Measurements from ENCODE around the gene TCEAL2. TPM values are rescaled to one million over a fixed set of nuclear protein-coding genes. Genes with fewer than 3 reads are reported as not detected.
"Not testable (repeated sequence)": the region's sequence is repeated elsewhere in the genome, so short reads cannot be mapped to it uniquely, and the experiment has no call there.

Gene TCEAL2
- 0.21 TPM for polyA plus RNA-seq (ENCODE audit: insufficient read length)

DNA sequence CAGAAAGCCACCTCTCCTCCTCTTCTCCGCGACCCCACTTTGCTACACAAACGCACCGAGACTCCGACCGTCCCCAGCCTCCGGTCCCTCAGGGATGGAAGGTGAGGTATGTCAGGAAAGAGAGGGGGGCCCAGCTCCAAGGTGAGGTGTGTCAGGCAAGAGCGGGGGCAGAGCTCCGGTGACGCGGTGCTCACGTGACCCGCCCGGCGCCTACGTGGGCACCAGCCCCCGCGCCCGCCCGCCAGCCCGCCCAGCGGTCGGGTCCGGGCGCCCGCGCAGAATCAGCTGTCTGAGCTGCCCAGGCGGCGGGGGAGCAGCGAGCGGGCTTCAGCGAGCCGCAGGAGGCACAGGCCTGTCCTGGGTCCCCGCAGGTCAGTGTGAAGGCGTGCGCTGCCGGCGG, at the start of gene TCEAL2:
TSS of gene TCEAL2 (plus strand) at position 244 of the 400 bp plus-strand sequence. CDS start 1,152 bp downstream, outside the sequence.
- DNase-seq, result not testable (repeated sequence)

GRCh38 chrX:102077426-102077825, 48.1 kb upstream of the TCEAL2 start:
- no peak for DNase-seq

DNA sequence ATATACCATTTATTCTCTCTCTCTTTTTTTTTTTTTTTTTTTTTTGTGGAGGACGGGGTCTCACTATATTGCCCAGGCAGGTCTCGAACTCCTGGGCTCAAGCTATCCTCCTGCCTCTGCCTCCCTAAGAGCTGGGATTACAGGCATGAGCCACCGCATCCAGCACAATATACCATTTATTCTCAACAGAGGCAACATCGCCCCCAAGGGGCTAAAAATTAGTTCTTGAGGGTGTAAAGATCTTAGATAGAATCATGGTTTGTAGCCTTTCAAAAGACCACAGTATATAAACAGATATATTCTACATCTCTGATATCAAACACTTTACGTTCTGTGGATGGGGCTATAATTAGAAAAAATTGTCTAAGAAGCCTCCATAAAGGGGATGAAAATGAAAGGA, 39.8 kb upstream of the TCEAL2 start:
- DNase-seq, result no peak

GRCh38 chrX:102113367-102113766, 12.1 kb upstream of the TCEAL2 start:
- DNase-seq, result no peak

- DNase-seq, result no peak
These were observed 9.7 kb upstream of the TCEAL2 start for GRCh38 chrX:102115748-102116147.

GRCh38 chrX:102125014-102125413, 465 bp upstream of the TCEAL2 start:
- not testable (repeated sequence) for DNase-seq

GRCh38 chrX:102126080-102126818, 770 bp downstream of the TCEAL2 start:
- not testable (repeated sequence) for DNase-seq

DNA sequence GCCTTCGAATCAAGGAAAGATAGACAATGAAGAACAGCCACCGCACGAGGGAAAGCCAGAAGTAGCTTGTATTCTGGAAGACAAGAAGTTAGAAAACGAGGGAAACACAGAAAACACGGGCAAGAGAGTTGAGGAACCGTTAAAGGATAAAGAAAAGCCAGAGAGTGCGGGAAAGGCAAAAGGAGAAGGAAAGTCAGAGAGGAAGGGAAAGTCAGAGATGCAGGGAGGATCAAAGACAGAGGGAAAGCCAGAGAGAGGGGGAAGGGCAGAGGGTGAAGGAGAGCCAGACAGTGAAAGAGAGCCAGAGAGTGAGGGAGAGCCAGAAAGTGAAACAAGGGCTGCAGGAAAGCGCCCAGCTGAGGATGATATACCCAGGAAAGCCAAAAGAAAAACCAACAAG, 1.4 kb downstream of the TCEAL2 start:
- no peak for DNase-seq

GRCh38 chrX:102129473-102129872, 4.0 kb downstream of the TCEAL2 start:
- DNase-seq, result no peak

DNA sequence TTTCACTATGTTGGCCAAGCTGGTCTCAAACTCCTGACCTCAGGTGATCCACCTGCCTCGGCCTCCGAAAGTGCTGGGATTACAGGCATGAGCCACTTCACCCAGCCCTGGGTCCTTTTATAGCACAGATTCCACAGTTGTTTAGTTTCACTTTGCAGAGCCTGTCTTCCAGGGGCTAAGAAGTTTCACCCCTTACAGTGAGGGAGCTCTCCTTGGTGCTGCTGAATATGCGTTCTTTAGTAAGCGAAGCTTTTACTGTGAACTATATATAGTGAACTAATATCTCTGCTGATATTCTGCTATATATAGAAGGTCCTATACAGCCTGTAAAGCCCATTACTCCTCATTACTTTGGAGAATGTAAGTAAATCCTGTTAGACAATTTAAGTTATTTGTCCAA, 12.6 kb downstream of the TCEAL2 start:
- no peak for DNase-seq

GRCh38 chrX:102140876-102141275, 15.4 kb downstream of the TCEAL2 start:
- DNase-seq, result not testable (repeated sequence)

- DNase-seq, result not testable (repeated sequence)
These were observed 16.2 kb downstream of the TCEAL2 start for GRCh38 chrX:102141631-102142030.

DNA sequence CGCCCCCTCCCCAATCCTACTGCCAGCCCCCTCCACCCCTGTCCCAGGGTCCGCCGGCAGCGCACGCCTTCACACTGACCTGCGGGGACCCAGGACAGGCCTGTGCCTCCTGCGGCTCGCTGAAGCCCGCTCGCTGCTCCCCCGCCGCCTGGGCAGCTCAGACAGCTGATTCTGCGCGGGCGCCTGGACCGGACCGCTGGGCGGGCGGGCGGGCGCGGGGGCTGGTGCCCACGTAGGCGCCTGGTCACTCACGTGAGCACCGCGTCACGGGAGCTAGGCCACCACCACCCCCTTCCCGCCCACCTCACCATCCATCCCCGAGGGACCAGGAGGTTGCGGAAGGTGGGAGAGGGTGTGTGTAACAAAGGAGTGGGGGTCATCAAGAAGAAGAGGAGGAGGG, 16.8 kb downstream of the TCEAL2 start, which contains the start of gene TCEAL6:
TSS of gene TCEAL6 (minus strand) at position 208 of the 400 bp plus-strand sequence.
- DNase-seq, result not testable (repeated sequence)

GRCh38 chrX:102154218-102154860, 28.9 kb downstream of the TCEAL2 start:
- DNase-seq, result no peak

DNA sequence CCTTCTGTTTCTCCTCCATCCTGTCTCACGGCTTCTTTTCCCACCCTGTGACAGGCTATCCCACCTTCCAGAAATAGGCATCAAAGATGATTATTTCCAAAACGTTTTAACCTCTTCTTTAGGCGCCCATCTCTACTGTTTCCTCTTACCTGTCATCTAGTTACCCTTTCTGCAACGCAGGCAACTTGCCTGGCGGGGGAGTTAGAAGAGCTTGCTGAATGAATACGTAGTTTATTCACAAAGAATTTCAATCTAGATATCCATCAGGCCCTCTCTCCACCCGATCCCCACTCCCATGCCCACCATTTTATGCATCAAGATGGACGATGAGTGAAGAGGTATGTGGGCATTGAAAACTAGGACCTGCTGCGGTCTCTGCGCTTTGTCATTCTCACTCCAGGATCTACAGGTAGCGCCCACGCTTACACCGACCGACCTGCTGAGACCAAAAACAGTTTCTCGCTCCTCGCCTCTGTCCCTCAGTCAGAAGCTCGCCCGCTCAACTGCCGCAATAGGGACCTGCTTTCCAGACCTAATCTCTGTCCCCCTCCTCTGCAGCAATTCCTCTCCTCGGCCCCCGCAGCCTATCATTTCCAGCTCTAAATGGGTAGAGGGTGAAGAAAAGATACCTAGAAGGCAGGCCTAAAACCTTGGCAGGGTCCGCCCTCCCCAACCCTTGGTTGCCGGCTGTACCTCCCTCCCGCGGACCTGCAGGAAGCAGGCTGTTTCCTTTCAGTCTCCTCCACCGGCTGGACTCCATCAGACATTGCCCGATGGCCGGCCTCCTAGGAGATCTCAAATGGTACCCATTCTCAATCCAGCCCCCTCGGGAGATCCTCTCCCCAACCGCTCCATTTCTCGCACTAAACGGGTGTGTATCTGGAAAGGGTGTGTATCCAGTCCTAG, 29.7 kb downstream of the TCEAL2 start:
- no peak for DNase-seq

- DNase-seq, result peak; percentile 0
These were observed 30.3 kb downstream of the TCEAL2 start, which contains the start of gene BEX5 for GRCh38 chrX:102155806-102156179. TSS of gene BEX5 (minus strand) at chrX:102155977. CDS start at chrX:102154265, 1,712 bp downstream.

Other genes with a start within 250 kb of the TCEAL2 start
- gene ZMAT1, start 193.7 kb upstream of the TCEAL2 start, polyA plus RNA-seq (ENCODE audit: insufficient read length), result 4.1 TPM
- not detected for gene TCEAL6, start 16.8 kb downstream of the TCEAL2 start, polyA plus RNA-seq (ENCODE audit: insufficient read length)
- gene BEX5, start 30.3 kb downstream of the TCEAL2 start, polyA plus RNA-seq (ENCODE audit: insufficient read length), result not detected
- not detected for gene TCP11X1, start 89.6 kb downstream of the TCEAL2 start, polyA plus RNA-seq (ENCODE audit: insufficient read length)
- gene NXF2, start 121.5 kb downstream of the TCEAL2 start, polyA plus RNA-seq (ENCODE audit: insufficient read length), result not detected

All from hindlimb muscle (tissue), 1 donor.